Stimulated activated naive B cell treated with anti-CD40 and anti-IgM and Interleukin-4, amounts not matched to agents 10 μg/mL and 1 μg/mL and 100 μg/mL, for 72 hours (primary cell): Measurements from ENCODE around the gene PGF.
"Not testable (repeated sequence)": the region's sequence is repeated elsewhere in the genome, so short reads cannot be mapped to it uniquely, and the experiment has no call there.

Source experiments
- ATAC-seq, 2 donors: fragments of 150-1000 bp; cut with Tn5 transposase; replicated peaks; 2 replicates each; pipeline ENCODE4 v1.10.0; 2021; ENCODE audit warnings: moderate library complexity in 1 of 2
- DNase-seq: peaks from one replicate; pipeline ENCODE4 v3.0.0; 2021
- H3K27ac Mint-ChIP-seq: one replicate; pipeline ENCODE4 v1.8.0; 2022; ENCODE audit warnings: mild to moderate bottlenecking, mixed read lengths
- H3K27me3 Mint-ChIP-seq, 2 donors: one replicate each; pipeline ENCODE4 v1.8.0; 2022; ENCODE audit warnings: mixed read lengths in 2 of 2
- H3K36me3 Mint-ChIP-seq, 2 donors: one replicate each; pipeline ENCODE4 v1.8.0; 2022; ENCODE audit warnings: mixed read lengths in 2 of 2, mild to moderate bottlenecking in 1 of 2
- H3K4me1 Mint-ChIP-seq, 2 donors: one replicate each; pipeline ENCODE4 v1.8.0; 2022; ENCODE audit warnings: mixed read lengths in 2 of 2, mild to moderate bottlenecking in 1 of 2
- H3K4me3 Mint-ChIP-seq, 2 donors: one replicate each; pipeline ENCODE4 v1.8.0; 2022; ENCODE audit warnings: mild to moderate bottlenecking in 2 of 2, mixed read lengths in 2 of 2, moderate library complexity in 1 of 2
- H3K9me3 Mint-ChIP-seq, 2 donors: one replicate each; pipeline ENCODE4 v1.8.0; 2022; ENCODE audit warnings: mixed read lengths in 2 of 2, mild to moderate bottlenecking in 1 of 2

The PGF gene

GRCh38 chr14:74955229-74956026, at the start of gene PGF:
TSS of gene PGF (minus strand) at chr14:74955597. CDS start at chr14:74955242, 355 bp downstream.
- Mint-ChIP-seq H3K27ac (no peak within 1 kb of the TSS), H3K9me3 (no peaks in the 10 kb centered on the region), H3K4me1 (peaks cover 2 to 5% of the 10 kb centered on the region in 2 donors), H3K36me3 (no peaks in the 10 kb centered on the region), H3K4me3 (peak within 1 kb of the TSS; percentile 55 to 74), H3K27me3 (peaks cover 17 to 35% of the 10 kb centered on the region in 2 donors)
- no peak for DNase-seq
- ATAC-seq = peak; percentile 69 to 72

GRCh38 chr14:75003250-75004027, 48.0 kb upstream of the PGF start:
- DNase-seq (no peak), ATAC-seq (no peak)
- Mint-ChIP-seq H3K27me3 (no peaks in the 10 kb centered on the region), H3K4me1 (peaks cover 14 to 41% of the 10 kb centered on the region in 2 donors), H3K9me3 (no peaks in the 10 kb centered on the region), H3K36me3 (peaks cover 22 to 38% of the 10 kb centered on the region in 2 donors), H3K4me3 (peak overlapping the region; percentile 97 to 99), H3K27ac (peak overlapping the region; percentile 98)

DNA sequence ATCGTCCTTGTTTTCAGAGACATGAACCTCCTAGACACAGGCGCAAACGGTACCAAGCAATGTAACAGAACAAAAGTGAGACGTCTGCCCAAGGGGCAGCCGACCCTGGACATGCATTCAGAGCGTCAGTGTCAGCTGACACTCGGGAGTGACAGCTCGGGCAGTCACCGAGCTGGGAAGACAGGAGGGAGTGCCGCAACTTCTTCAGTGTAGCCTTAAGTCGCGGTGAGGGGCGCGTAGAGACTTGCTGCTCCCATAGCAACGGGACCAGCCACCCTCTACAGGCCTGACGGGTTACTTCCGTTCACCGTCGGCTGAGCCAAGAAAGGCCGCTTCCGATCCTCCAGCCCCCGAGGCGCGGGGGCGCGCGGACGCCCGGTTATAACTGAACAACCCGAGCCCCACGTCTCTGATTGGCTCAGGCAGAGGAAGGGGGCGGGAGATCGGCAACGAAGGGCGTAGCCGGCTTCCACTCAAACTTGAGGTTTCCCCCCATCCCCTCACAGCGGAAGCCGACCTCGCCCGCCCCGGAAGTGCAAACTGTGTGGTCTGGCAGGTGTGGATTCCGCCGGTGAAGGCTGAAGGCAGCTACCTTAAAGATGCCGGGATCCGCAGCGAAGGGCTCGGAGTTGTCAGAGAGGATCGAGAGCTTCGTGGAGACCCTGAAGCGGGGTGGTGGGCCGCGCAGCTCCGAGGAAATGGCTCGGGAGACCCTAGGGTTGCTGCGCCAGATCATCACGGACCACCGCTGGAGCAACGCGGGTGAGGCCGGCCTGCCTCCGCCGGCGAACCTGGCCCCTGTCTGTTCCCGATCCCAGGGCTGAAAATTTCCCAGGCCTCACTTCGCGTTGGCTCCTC, 47.2 kb upstream of the PGF start, which contains the start of gene EIF2B2:
EIF2B2 (plus strand) TSS at position 530 of the 858 bp plus-strand sequence; CDS start at position 600, 70 bp downstream.
- no peaks in the 10 kb centered on the region for H3K27me3 Mint-ChIP-seq
- H3K4me3 Mint-ChIP-seq = peak within 1 kb of the TSS; percentile 97 to 99
- no peaks in the 10 kb centered on the region for H3K9me3 Mint-ChIP-seq
- DNase-seq (peak; percentile 99), ATAC-seq (peak; percentile 97 to 98)
- H3K36me3 Mint-ChIP-seq = peaks cover 20 to 33% of the 10 kb centered on the region in 2 donors
- peak within 1 kb of the TSS; percentile 98 for H3K27ac Mint-ChIP-seq
- H3K4me1 Mint-ChIP-seq = peaks cover 14 to 34% of the 10 kb centered on the region in 2 donors

DNA sequence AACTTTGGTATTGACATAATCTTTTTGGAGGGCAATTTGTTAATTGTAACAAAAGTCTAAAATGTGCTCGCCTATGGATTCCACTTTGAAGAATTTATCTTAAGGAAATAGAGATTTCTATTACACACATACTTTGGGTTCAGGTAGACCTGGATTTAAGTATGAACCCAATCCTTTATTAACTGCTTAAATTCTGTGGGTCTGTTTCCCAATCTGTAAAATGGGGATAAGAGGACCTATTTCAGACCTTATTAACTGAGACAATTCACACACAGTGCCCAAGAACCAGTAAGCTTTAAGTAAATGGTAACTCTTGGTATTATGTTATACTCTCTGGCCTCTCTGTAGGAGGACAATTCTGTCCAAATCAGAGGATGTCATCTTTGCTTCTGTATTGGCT, 46.5 kb upstream of the PGF start:
- Mint-ChIP-seq H3K27ac (peak overlapping the region; percentile 98), H3K36me3 (peaks cover 15 to 26% of the 10 kb centered on the region in 2 donors), H3K27me3 (no peaks in the 10 kb centered on the region), H3K4me3 (peak overlapping the region; percentile 97 to 99), H3K9me3 (no peaks in the 10 kb centered on the region), H3K4me1 (peaks cover 14 to 29% of the 10 kb centered on the region in 2 donors)
- DNase-seq (no peak), ATAC-seq (no peak)

DNA sequence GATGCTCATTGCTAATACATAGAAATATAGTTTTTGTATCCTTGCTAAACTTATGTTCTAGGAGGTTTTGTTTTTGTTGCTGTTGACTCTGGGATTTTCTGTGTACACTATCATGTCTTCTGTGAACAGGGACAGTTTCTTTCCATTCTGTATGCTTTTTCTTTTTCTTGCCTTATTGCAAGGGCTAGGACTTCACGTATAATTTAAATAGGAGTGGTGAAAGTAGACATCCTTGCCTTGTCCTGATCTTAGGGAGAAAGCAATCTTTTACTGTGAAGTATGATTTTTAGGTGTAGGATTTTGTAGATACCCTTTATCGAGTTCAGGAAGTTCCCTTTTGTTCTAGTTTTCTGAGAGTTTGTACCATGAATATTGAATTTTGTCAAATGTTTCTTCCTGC, 45.9 kb upstream of the PGF start:
- ATAC-seq (no peak), DNase-seq (no peak)
- Mint-ChIP-seq H3K27ac (no peak overlapping the region), H3K36me3 (peaks cover 11 to 21% of the 10 kb centered on the region in 2 donors), H3K4me3 (no peak overlapping the region), H3K27me3 (no peaks in the 10 kb centered on the region), H3K9me3 (no peaks in the 10 kb centered on the region), H3K4me1 (peaks cover 14 to 29% of the 10 kb centered on the region in 2 donors)

GRCh38 chr14:74995781-74996180, 40.4 kb upstream of the PGF start:
- H3K36me3 Mint-ChIP-seq = not testable (repeated sequence)

GRCh38 chr14:74994182-74994581, 38.8 kb upstream of the PGF start:
- not testable (repeated sequence) for H3K9me3 Mint-ChIP-seq, DNase-seq, H3K4me1 Mint-ChIP-seq, H3K27ac Mint-ChIP-seq, H3K27me3 Mint-ChIP-seq, ATAC-seq, H3K4me3 Mint-ChIP-seq, H3K36me3 Mint-ChIP-seq

More at GRCh38 chr14:74995781-74996180, 40.4 kb upstream of the PGF start:
- H3K27ac Mint-ChIP-seq, DNase-seq, H3K4me1 Mint-ChIP-seq, H3K4me3 Mint-ChIP-seq, H3K27me3 Mint-ChIP-seq, ATAC-seq, H3K9me3 Mint-ChIP-seq: not testable (repeated sequence)

GRCh38 chr14:74988993-74989392, 33.6 kb upstream of the PGF start:
- H3K4me3 Mint-ChIP-seq = no peak overlapping the region
- no peaks in the 10 kb centered on the region for H3K36me3 Mint-ChIP-seq
- ATAC-seq (no peak), DNase-seq (no peak)
- H3K27ac Mint-ChIP-seq = no peak overlapping the region
- no peaks in the 10 kb centered on the region for H3K4me1 Mint-ChIP-seq
- no peaks in the 10 kb centered on the region for H3K9me3 Mint-ChIP-seq
- H3K27me3 Mint-ChIP-seq = no peaks in the 10 kb centered on the region

DNA sequence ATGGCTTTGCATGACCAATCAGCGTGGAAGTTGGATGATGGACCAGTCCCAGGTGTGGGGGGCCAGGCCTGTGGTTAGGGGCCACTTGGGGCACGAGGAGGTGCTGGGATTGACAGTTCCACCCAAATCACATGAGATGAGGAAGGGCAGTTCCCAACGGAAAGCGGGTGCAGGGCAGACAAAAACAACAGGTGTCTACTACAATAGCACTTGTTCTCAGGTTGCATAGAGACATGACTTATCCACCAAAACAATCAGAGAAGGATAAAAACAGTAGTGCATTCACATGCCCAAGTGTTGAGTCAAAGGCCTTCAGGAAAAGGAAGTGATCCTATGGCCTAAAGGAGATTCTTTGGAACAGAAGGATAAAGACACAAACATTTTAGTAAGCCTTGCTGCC, 32.7 kb upstream of the PGF start:
- Mint-ChIP-seq H3K36me3 (no peaks in the 10 kb centered on the region), H3K27ac (no peak overlapping the region), H3K27me3 (no peaks in the 10 kb centered on the region), H3K4me1 (no peaks in the 10 kb centered on the region), H3K9me3 (no peaks in the 10 kb centered on the region), H3K4me3 (no peak overlapping the region)
- no peak for ATAC-seq
- no peak for DNase-seq

GRCh38 chr14:74985806-74986205, 30.4 kb upstream of the PGF start:
- H3K4me3 Mint-ChIP-seq = no peak overlapping the region
- no peaks in the 10 kb centered on the region for H3K9me3 Mint-ChIP-seq
- no peaks in the 10 kb centered on the region for H3K4me1 Mint-ChIP-seq
- DNase-seq (no peak), ATAC-seq (no peak)
- H3K27me3 Mint-ChIP-seq = no peaks in the 10 kb centered on the region
- no peaks in the 10 kb centered on the region for H3K36me3 Mint-ChIP-seq
- no peak overlapping the region for H3K27ac Mint-ChIP-seq

DNA sequence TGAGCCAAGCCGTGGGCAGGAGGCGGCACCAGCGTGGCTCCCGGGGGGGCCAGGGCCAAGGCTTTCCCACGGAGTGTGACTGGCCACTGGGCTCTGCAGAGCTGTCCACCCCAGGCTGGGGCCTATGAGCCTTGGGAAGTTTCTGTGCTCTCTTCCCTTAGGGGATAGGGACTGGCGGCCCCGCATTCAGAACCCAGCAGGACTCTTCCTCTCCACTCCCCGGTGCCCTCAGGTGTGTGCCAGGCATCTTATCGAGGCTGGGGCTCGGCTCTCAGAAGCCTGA, 29.6 kb upstream of the PGF start:
- no peaks in the 10 kb centered on the region for H3K9me3 Mint-ChIP-seq
- ATAC-seq (no peak), DNase-seq (no peak)
- H3K36me3 Mint-ChIP-seq = no peaks in the 10 kb centered on the region
- H3K4me1 Mint-ChIP-seq = no peaks in the 10 kb centered on the region
- no peak overlapping the region for H3K27ac Mint-ChIP-seq
- no peaks in the 10 kb centered on the region for H3K27me3 Mint-ChIP-seq
- H3K4me3 Mint-ChIP-seq = no peak overlapping the region

GRCh38 chr14:74984236-74985027, 29.0 kb upstream of the PGF start:
- no peak overlapping the region for H3K4me3 Mint-ChIP-seq
- no peak for ATAC-seq
- no peak for DNase-seq
- no peaks in the 10 kb centered on the region for H3K4me1 Mint-ChIP-seq
- H3K36me3 Mint-ChIP-seq = no peaks in the 10 kb centered on the region
- H3K27me3 Mint-ChIP-seq = no peaks in the 10 kb centered on the region
- no peaks in the 10 kb centered on the region for H3K9me3 Mint-ChIP-seq
- H3K27ac Mint-ChIP-seq = no peak overlapping the region

DNA sequence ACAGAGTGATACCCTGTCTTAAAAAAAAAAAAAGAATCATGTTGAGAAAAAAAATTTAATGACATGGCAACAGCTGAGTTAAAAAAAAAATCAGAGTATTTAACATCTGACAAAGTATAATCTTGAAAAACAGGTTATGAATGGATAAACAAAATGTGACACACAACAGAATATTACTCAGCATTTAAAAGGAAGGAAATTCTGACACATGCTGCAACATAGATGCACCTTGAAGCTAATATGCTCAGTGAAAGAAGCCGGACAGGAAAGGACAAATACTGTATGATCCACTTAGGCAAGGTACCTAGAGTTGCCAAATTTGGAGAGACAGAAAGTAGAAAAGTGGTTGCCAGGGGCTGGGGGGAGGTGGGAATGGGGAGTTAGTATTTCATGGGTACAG, 27.9 kb upstream of the PGF start:
- Mint-ChIP-seq H3K4me3 (no peak overlapping the region), H3K9me3 (no peaks in the 10 kb centered on the region), H3K36me3 (no peaks in the 10 kb centered on the region), H3K27ac (no peak overlapping the region), H3K27me3 (no peaks in the 10 kb centered on the region), H3K4me1 (no peaks in the 10 kb centered on the region)
- no peak for ATAC-seq
- no peak for DNase-seq

- no peaks in the 10 kb centered on the region for H3K36me3 Mint-ChIP-seq
- H3K9me3 Mint-ChIP-seq = no peaks in the 10 kb centered on the region
- ATAC-seq = no peak
- no peak overlapping the region for H3K27ac Mint-ChIP-seq
- H3K4me1 Mint-ChIP-seq = no peaks in the 10 kb centered on the region
- no peak overlapping the region for H3K4me3 Mint-ChIP-seq
- no peaks in the 10 kb centered on the region for H3K27me3 Mint-ChIP-seq
- no peak for DNase-seq
These were observed 27.3 kb upstream of the PGF start for GRCh38 chr14:74982661-74983060.
